NOMO-1 treated with dmso at 0.1 percent for 144 hours (cell line): ENCODE data around the gene DENND2D.

Source experiments
- DNase-seq: peaks from one replicate; lab custom pipeline; 2025; ENCODE audit not compliant: unreplicated experiment; lab: John Stamatoyannopoulos, UW

The DENND2D gene

DNA sequence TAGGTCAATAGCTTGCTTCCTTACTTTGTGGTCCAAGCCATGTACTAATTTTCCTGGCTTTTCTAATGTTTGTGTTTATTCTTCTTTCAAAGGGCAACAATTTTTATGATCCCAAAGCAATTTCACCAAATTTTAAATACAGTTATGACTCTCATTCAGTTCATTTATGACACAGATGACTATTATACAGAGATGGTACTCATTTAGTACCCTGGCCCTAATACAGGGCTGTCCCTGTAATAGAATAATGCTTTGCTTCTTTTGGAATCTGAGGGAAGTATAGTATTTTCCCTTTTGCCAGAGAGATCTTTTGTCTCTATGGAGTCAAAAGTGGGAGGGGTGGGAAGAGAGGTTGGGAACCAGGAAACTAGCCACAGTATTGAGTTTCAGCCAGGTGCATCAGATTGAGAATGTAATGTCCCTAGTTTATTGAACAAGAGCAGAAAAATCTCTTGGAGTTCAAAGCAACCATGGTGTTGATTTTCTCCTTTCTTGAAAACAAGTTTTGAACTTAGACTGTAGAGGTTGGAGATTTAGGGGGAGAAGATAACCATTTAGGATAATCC is 20.4 kb downstream of the DENND2D start:
- DNase-seq: no peak

DNA sequence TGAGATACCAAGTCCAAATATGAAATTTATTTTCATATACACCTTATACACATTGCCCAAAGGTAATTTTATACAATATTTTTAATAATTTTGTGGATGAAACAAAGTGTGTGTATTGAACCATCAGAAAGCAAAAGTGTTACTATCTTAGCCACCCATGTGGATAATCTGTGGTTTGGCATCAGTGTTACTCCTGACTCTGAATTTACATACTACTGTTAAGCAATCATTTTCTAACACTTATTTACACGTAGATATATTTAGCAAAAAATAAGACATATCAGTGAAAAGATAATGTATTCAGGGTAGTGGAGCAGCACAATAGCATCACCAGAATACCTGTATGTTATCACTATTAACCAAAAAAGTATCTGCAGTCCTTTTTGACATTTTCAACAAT is 23.8 kb downstream of the DENND2D start:
- no peak for DNase-seq

DNA sequence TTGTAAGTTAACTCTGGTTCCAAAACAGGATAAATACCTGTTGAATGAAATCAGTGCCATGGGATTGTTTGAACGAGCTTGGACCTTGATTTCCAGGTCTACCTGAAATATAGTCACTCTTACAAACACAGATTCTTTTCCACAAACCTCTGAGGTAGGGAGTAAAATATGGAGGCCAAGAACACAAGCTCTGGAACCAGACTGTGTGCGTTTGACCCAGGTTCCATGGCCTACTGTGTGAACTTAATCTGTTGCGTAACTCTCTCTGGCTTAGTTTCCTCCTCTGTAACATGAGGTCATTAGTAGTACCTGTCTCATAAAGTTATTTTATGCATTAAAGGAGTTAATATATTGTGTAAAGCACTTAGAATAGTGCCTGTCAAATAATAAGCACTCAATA is 25.1 kb downstream of the DENND2D start:
- no peak for DNase-seq

DNA sequence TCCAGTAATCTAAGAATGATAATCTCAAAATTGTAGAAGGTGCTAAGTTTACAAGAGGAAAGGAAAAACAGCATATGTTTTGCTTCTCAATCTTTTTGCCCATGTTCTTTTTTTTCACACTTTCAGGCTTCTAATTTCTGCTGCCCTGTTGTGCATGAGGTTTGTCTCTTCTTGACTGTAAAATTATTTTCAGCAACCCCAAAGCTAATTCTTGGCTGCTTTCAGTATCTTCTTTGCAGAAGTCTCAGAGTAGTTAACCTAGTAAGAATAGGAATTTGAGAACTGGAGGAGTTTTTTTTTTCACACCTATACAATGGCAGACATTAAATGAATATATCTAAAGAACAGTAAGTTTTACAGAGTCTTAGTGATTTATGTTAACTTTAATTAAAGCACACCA is 26.4 kb downstream of the DENND2D start:
- DNase-seq: no peak

DNA sequence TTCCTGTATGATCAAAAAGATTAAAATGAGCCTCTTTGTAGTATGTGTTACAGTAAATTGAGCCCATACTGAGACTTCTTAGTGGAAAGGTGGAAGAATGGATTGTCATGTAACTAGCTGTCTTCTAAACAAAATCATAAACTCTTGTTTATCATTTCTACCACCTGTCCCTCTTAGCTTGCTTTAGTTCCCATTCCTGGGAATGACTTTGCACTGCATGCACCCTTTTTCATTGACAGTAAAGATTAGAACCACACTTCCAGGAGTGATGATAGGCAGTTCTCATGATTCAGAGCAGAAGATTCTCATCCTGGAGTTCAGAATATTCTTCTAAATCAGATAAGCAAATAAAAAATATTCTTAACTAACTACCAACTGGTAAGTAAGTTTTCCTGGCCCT is 28.0 kb downstream of the DENND2D start:
- no peak for DNase-seq

DNA sequence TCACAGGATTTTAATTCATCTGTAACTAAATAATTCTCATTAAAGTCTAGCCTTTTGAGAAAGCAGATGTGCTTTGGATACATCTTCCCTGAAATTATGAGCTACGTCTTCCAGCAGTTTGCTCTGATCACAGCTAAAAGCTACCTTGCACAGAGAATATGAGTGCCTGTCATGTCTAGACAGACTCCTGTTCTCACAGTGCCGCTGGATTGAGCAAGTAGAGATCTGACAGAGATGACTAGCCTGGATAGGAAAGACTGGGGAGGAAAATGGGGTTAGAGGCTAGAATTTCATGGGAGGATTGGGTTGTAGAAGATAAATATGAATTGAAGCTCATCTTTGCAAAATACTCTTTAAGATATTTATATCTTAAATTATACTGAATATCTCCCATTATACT is 36.3 kb downstream of the DENND2D start:
- DNase-seq: no peak

DNA sequence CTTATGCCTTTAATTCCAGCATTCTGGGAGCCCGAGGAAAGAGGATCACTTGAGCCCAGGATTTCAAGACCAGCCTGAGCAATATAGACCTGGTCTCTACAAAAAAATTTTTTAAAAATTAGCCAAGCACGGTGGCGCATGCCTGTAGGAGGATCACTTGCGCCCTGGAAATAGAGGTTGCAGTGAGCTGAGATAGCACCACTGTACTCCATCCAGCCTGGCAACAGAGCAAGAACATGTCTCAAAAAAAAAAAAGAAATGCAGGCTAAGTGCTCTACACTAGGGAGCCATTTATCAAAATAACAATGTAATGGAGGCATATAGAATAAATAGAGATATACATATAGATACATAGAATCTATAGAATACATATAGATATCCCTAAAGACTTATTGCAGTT is 37.1 kb downstream of the DENND2D start:
- DNase-seq: no peak

DNA sequence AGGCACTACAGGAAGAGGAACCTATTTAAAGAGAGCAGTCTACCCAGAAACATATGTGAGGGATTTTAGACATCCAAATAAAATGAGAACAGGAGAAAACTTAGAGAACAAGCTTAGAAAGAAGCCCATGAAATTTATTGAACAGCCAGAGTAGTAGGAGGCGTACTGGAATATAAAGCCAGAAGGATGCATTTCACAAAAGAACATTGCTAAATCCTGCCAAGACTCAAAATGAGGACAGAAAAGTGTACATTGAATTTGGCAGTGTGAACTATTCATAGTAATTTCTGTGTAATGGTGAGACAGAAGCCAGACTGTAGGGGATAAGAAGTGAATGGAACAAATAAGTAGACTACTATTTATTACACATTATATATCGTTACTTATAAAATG is 38.0 kb downstream of the DENND2D start:
- no peak for DNase-seq

DNA sequence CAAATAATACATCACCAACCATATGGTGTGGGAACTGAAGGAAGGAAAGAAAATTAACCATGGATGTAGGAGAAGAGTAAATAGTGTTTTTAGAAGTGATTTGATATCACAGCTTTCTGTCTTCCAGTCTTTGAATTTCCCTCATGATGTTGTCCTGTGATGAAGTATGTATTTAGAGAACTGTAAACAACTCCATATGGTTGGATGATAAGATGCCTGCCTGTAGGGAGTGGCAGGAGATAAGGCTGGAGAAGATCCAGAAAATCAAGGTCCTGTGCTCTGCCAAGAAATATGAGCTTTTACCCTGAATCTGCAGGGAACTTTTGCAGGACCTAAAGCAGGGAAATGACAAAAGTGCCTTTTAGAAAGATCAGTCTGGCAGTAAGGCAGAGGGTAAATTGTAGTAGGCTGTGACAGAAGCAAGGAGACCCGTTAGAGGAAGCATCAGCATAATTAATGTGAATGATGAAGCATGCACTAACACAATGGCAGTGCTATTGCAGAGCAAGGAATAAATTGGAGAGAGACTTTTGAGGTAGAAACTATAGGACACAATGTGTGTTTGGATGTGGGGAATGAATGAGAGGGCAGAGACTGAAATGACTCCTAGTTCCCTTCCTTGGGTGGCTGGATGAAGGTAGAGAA is 38.5 kb downstream of the DENND2D start:
- no peak for DNase-seq

DNA sequence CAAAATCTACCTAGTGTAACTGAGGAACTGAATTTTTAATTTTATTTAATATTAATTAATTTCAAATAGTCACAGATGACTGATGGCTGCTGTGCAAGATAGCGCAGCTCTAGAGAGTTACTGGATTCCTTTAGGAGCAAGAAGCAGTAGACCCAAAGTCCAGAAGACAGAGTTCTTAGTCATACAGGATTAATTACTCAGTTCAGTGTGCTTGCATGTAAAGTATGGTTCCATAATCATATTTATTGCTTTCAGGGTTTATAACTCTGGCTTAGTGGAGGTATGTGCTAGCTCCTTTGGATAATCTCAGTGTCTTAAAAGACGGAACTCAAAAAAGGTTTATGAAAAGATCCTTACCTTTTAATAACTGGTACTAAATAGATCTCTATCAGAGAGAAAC is 43.0 kb downstream of the DENND2D start:
- no peak for DNase-seq

DNA sequence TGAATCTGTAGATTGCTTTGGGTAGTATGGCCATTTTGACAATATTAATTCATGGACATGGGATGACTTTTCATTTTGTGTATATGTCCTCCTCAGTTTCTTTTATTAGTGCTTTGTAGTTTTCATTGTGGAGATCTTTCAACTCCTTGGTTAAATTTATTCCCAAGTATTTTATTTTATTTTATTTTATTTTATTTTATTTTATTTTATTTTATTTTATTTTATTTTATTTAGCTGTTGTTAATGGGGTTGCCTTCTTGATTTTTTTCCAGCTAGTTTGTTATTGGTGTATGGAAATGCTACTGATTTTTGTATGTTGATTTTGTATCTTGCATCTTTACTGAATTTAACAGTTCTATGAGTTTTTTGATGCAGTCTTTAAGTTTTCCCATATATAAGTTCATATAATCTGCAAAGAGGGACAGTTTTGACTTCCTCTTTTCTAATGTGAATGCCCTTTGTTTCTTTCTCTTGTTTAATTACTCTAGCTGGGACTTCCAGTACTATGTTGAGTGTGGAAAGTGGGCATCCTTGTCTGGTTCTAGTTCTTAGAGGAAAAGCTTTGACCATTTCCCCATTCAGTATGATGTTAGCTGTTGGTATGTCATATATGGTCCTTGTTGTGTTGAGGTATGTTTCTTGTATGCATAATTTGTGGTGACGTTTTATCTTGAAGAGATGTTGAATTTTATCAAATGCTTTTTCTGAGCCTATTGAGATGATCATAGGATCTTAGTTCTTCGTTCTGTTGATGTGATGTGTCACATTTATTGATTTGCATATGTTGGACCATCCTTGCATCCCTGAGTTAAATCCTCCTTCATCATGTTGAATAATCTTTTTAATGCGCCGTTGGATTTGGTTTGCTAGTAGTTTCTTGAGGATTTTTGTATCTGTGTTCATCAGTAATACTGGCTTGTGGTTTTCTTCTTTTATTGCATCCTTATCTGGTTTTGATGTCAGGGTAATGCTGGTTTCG is 46.1 kb downstream of the DENND2D start:
- no peak for DNase-seq

DNA sequence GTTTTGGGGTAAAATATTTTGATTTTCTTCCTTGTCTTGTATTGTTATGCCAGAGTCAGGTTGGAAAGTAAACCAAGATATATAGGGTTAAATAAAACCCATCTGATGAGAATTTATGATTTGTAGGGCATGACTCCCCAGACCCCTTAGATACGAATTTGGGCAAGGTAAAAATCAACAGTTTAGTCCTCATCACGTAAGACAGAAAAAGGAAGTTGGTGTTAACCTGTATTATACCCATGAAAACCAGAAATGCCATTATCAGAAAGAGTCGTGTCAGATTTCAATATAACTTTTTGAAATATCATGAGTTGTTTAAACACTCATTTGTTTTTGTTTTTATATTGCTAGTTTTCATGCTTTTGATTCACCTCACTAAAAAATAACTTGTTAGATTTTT is 48.6 kb downstream of the DENND2D start:
- DNase-seq: no peak

DNA sequence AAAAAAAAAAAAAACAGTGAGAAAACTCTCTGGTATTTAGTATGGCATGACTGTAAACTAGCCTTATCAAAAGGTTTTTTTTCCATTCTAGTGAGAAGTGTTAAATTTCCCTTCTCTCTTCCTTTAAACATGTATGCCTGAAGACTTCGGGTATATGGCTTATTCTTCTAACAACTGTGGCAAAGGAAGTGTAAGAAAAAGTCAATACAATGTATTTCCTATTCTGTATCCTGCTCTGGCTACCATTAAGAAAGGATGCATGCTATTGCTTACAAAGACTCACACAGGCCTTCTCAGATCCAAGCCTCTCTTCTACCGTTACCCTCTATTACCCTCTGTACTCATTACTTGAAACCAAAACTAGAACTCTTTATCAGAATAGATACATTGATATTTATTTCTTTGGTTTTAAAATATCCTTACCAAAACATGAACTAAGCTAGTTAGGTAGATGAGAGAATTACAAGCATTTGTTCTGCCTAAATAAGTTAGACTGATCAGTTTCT is 52.0 kb downstream of the DENND2D start:
- DNase-seq: no peak

DNA sequence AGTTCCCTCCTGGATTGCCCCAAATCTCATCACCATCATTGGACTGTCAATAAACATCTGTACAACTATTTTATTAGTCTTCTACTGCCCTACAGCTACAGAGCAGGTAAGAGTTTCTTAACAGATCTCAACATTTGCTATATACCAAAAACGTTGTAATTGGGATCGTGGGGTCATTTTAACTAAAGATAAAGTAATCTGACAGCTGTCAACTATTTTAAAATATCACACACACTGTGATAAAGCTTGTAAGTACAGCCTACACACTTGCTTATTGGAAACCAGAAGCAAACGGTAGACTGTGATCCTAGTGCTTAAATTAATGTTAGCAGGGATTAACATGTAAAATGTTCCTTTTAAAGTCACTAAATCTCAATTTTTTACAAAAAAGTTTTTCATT is 52.5 kb downstream of the DENND2D start:
- DNase-seq: no peak

DNA sequence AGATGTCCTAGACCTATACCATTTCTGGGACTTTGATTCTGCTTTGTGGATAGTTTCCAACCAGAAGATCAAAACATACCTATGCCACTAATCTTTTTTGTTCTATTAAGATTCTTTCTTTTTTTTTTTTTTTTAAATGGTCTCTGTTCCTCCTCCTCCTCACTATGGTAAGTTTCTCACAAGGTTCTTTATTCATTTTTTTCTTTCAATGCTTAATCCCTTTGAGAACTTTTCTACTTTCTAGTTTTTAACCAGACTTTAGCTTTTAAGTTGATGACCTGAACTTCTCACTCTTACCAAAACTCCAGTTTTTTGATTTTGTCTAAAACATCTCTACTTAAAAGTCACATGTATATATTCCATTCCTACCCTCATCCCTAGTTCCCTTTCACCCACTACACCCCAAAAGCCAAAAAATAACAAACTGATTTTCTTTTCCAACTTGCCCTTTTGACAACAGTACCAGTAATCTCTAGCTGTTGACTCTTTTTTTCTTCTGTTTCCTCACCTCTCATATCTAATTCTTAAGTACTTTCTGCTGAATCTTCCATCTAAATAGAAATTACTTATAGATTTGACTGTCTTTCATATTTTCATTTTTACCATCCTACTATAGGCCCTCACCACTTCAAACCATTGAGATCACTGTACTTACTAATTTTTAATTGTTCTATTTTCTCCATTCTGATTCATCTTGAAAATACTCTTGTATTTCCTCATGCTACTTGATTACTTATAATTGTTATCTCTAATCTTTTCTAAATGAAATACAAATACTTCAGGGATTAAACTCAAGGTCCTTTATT is 54.3 kb downstream of the DENND2D start:
- no peak for DNase-seq

DNA sequence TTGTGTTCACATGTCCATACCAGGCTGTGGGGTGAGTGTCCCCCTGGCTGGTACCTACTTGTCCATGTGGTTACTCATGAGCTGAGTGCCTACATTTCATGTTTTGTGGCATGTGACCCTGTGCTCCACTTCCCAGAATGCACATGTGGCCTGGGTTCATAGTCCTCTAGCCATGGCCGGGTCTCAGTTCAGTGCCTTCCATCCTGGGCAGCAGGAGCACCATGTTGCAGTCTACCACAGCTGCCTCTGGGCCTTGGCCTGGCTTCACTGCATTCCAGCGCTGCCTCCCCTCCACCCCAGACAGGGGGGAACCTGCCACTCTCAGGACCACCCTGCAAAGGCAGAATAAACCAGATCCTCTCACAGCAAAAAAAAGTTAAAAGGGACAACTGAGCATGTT is 54.9 kb downstream of the DENND2D start:
- no peak for DNase-seq

DNA sequence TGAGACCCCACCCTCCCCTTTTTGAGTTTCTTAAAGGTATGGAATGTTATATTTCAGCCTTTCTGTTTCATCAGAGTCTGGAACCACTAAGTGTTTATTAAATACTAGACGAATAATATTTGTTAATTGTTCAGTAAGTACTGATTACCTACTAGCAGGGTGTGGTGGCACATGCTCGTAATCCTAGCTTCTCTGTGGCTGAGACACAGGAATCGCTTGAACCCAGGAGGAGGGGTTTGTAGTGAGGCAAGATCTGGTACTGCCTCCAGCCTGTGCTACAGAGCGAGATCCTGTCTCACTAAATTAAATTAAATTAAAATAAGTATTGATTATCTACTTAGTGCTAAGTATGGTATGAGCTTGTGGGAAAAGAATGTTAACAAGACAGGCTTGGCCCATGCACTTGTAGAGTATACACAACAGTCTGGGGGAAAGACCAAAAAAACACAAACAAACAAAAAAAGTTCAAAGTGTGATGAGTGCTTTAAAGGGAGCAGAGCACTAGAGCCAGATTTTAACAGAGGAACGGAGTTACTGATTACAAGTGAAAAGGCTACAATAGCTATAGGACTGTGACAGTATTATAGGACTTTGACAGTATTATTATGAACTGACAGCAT is 58.0 kb downstream of the DENND2D start:
- DNase-seq: no peak

DNA sequence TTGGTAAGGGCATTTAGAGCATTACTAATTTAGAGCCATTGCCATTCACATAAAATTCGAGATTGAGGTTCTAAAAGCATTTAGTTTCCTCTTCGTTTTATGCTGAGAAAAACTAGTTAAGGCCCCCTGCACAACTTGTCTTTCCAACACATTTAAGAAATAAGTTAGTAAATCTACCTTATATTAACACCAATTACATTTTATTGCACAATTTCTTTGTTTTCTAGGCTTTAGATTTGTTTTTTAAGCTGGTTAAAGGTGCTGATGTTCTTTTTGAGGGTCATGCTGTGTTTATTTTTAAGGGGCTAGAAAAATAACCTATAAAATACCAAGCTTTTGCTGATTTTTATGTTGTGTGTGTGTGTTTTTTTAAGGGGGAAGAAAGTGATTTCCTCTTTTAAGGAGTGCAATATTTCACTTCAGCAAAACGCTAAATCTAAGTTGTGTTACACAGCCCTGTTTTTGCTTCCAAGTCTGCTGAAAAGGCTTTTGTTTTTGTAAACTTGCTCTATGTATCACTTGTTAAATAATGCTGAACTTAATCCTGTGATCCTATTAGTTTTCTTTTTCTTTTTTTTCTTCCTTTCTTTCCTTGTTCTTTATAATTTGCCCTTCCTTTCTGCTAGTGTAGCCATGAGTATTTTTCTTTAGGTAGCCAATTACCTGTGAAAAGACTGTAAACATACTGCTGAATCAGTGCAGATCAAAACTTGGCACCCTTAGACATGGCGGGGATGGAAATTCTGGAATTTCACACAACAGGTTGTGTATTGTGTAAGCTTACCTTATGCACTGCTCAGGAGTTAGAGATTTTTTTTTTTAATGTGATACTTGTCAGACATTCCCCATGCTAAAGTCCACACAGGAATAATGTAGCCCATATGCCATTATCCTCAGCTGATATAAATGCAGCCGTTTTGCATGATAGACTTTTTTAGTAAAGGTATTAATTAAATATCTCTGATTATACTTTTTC is 58.9 kb downstream of the DENND2D start:
- no peak for DNase-seq

DNA sequence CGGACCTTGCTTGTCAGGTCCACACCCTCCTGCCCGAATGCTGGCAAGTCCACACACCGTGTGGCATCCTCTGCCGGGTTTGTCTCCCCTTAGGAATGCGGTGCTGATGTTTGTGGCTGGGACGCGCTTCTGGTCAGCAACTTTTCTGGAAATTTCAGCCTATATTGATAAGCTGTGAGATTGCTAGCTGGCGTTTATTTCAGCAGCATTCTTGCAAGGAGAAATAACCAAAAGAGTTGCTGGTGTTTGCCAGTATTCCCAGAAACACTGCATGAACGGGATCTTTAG is 59.8 kb downstream of the DENND2D start:
- DNase-seq: no peak
